Ecto neural progenitor cell (in vitro differentiated cells): ENCODE data around the gene DEFB124.

Experiments used
- DNase-seq: peaks from one replicate; pipeline ENCODE4 v3.0.0-alpha.2; 2018; ENCODE audit warnings: low spot score

The DEFB124 gene

GRCh38 chr20:31425797-31426196, 49.1 kb downstream of the DEFB124 start:
- no peak for DNase-seq

DNA sequence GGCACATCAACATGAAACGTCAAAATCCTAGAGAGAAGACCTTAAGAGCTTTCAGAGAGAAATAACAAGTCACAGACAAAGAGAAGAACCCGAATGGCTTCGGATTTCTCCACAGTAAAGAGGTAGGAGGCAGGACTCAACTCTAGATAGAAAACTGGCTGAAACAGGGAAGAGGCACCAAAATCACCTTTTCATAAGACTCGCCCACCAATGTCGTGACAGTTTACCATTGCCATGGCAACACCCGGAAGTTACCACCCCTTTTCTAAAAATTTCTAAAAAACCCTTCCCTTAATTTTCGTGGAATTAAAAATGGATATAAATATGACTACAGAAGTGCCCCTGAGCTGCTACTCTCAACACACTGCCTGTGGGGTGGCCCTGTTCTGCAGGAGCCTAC, 56.6 kb downstream of the DEFB124 start:
- DNase-seq = no peak

DNA sequence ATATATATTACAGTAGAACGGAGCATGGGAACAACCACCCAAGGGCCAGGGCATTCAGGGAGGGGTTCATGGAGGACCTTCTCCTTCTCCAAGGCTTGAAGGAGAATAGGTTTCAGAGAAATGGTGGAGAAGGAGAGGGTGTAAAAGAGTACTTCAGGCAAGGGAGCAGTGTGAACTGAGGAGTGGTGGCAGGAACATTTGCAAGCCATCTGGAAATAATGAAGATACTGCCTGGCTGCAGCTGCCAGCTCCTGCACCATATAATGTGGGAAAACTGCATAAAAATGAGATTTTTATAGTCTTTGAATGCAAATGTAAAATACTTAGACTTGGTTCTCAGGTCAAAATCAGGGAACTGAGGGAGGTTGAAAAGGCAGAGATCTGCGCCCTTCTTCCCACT, 59.3 kb downstream of the DEFB124 start:
- no peak for DNase-seq
